HCEC 1CT (cell line): ENCODE measurements around the gene LOC128125822.
A peak's percentile ranks its signal among the peaks of the same experiment; 100 is the strongest.

Experiments used
- DNase-seq: peaks from one replicate; pipeline ENCODE4 v3.0.0-alpha.2; 2017

The LOC128125822 gene

GRCh38 chr6:63558278-63558677 is 14.0 kb upstream of the LOC128125822 start:
- no peak for DNase-seq

- peak; percentile 42 for DNase-seq
These were observed 11.4 kb upstream of the LOC128125822 start for GRCh38 chr6:63560801-63561287.

- DNase-seq = no peak
These were observed 11.0 kb upstream of the LOC128125822 start for GRCh38 chr6:63561288-63561687.

GRCh38 chr6:63563235-63563634 is 9.0 kb upstream of the LOC128125822 start:
- DNase-seq = no peak

GRCh38 chr6:63565058-63565726 is 7.1 kb upstream of the LOC128125822 start:
- no peak for DNase-seq

- no peak for DNase-seq
These were observed 6.3 kb upstream of the LOC128125822 start for GRCh38 chr6:63565727-63566596.

- DNase-seq = no peak
These were observed 4.3 kb upstream of the LOC128125822 start for GRCh38 chr6:63567966-63568365.

- DNase-seq = peak; percentile 57
These were observed 778 bp upstream of the LOC128125822 start for GRCh38 chr6:63571361-63572043.

- no peak for DNase-seq
These were observed 431 bp downstream of the LOC128125822 start for GRCh38 chr6:63572747-63573075.

GRCh38 chr6:63573076-63573898 is 1.0 kb downstream of the LOC128125822 start:
- DNase-seq = peak; percentile 60

- peak; percentile 53 for DNase-seq
These were observed 1.7 kb downstream of the LOC128125822 start for GRCh38 chr6:63573899-63574553.

- DNase-seq = no peak
These were observed 2.2 kb downstream of the LOC128125822 start for GRCh38 chr6:63574554-63574900.

GRCh38 chr6:63576147-63576772 is 4.0 kb downstream of the LOC128125822 start:
- DNase-seq = no peak

- DNase-seq = no peak
These were observed 4.9 kb downstream of the LOC128125822 start for GRCh38 chr6:63576985-63577712.

GRCh38 chr6:63578757-63579156 is 6.5 kb downstream of the LOC128125822 start:
- no peak for DNase-seq

GRCh38 chr6:63579937-63580703 is 7.8 kb downstream of the LOC128125822 start:
- DNase-seq = no peak

GRCh38 chr6:63580704-63580961 is 8.4 kb downstream of the LOC128125822 start:
- no peak for DNase-seq

GRCh38 chr6:63581355-63582013 is 9.2 kb downstream of the LOC128125822 start:
- DNase-seq = no peak

GRCh38 chr6:63582579-63583231 is 10.4 kb downstream of the LOC128125822 start:
- no peak for DNase-seq
